Ovary (tissue), 3 donors: ENCODE data around the gene AP1S1.

ENCODE experiments used
- CTCF ChIP-seq, 3 donors: fragments of 450-650 bp in 2 of 3; fragments of 200-600 bp in 1 of 3; IDR thresholded peaks; one replicate each; pipeline versions ENCODE4 v1.5.1 to v1.8.0; 2016 to 2022; ENCODE audit warnings: antibody characterized with exemption in 3 of 3, mild to moderate bottlenecking in 1 of 3
- EP300 ChIP-seq: sonication (generic); formaldehyde crosslinking; IDR thresholded peaks from one replicate; pipeline ENCODE4 v1.6.1; 2017; ENCODE audit warnings: antibody characterized with exemption
- POLR2A ChIP-seq: fragments of 450-650 bp; IDR thresholded peaks from one replicate; pipeline ENCODE4 v1.6.1; 2017; ENCODE audit warnings: antibody characterized with exemption, mild to moderate bottlenecking, moderate library complexity
- donor health status: DM: no; HTN: no; CAD: no.

- TF ChIP-seq POLR2A (no peak), CTCF (IDR thresholded peaks at IDR 0.05) (no peak), EP300 (no peak)
These were observed 47.7 kb downstream of the AP1S1 start for GRCh38 chr7:101201695-101202602.
